AG04450 (cell line): ENCODE data around the gene SP1. TPM values are rescaled to one million over a fixed set of nuclear protein-coding genes. Genes with fewer than 3 reads are reported as not detected.

Source experiments
- CTCF ChIA-PET: fragments of 300-600, 350-600 bp; formaldehyde crosslinking; extraction: SDS; loops from one replicate; lab custom pipeline; 2022; ENCODE audit warnings: antibody characterized with exemption, inconsistent platforms; lab: Charles Lee
- POLR2A ChIA-PET: fragments of 350-600 bp; formaldehyde crosslinking; extraction: SDS; loops from one replicate; lab custom pipeline; 2021; ENCODE audit warnings: antibody characterized with exemption, inconsistent platforms; lab: Yijun Ruan, JAX
- DNase-seq: peaks from one replicate; pipeline ENCODE4 v3.0.0-alpha.2; 2011; ENCODE audit warnings: low read depth, low spot score
- H3K27ac ChIP-seq: one replicate; pipeline ENCODE4 v1.5.1; 2012; ENCODE audit warnings: low read depth, low read length, control low read depth
- H3K27me3 ChIP-seq: one replicate; pipeline ENCODE4 v1.6.0; 2012; ENCODE audit warnings: low read length; ENCODE audit not compliant: control insufficient read depth, insufficient read depth
- H3K4me3 ChIP-seq: 2 replicates; pipeline ENCODE4 v1.5.1; 2011; ENCODE audit warnings: mild to moderate bottlenecking, low read depth, low read length, control low read depth
- H3K9me3 ChIP-seq: 2 replicates; pipeline ENCODE4 v1.5.1; 2012; ENCODE audit warnings: low read length; ENCODE audit not compliant: control insufficient read depth, insufficient read depth
- CTCF ChIP-seq: IDR thresholded peaks from 2 replicates; pipeline ENCODE4 v1.5.1; 2011; ENCODE audit warnings: low read depth, low read length, control low read depth, inconsistent platforms
- polyA plus RNA-seq: library from polyadenylated mRNA; depleted of rRNA; stranded (reverse); fragments of >200 nt; gene quantifications from 2 replicates; pipeline ENCODE4 v1.2.3, GENCODE V29; 2011

The SP1 gene
- polyA plus RNA-seq, 1 experiment = 45.9 TPM

- no peaks in the 10 kb centered on the region for H3K9me3 ChIP-seq
- peaks cover 4% of the 10 kb centered on the region for H3K27me3 ChIP-seq
- H3K27ac ChIP-seq = peak overlapping the region; percentile 11
- DNase-seq = no peak
- ChIA-PET POLR2A (interaction anchor here (0.6 to 2.2 kb wide), 21 partner anchors 11 to 846 kb away, joined by 3 to 25 read pairs (median 4); partner anchors contain the start of genes AAAS, PFDN5, SP1 and TARBP2), CTCF (interaction anchor here (0.6 to 4.2 kb wide), 46 partner anchors 9 to 440 kb away, joined by 3 to 84 read pairs (median 5); partner anchors contain the start of genes AAAS, CSAD, MYG1 and PRR13)
- no peak for TF ChIP-seq CTCF
- peak overlapping the region; percentile 76 for H3K4me3 ChIP-seq
Observed at GRCh38 chr12:53345486-53346188, 34.3 kb upstream of the SP1 start.

GRCh38 chr12:53346491-53346890, 33.5 kb upstream of the SP1 start:
- CTCF ChIA-PET = interaction anchor here (0.5 to 4.2 kb wide), 7 partner anchors 21 to 135 kb away, joined by 3 to 84 read pairs (median 30); partner anchors contain the start of gene AAAS
- no peaks in the 10 kb centered on the region for H3K27me3 ChIP-seq
- H3K4me3 ChIP-seq = no peak overlapping the region
- no peak for TF ChIP-seq CTCF
- no peaks in the 10 kb centered on the region for H3K9me3 ChIP-seq
- POLR2A ChIA-PET = interaction anchor here (2.2 kb wide), 1 partner anchor 25 kb away, joined by 25 read pairs; the partner anchor contains the start of gene AAAS
- H3K27ac ChIP-seq = no peak overlapping the region
- DNase-seq = no peak

DNA sequence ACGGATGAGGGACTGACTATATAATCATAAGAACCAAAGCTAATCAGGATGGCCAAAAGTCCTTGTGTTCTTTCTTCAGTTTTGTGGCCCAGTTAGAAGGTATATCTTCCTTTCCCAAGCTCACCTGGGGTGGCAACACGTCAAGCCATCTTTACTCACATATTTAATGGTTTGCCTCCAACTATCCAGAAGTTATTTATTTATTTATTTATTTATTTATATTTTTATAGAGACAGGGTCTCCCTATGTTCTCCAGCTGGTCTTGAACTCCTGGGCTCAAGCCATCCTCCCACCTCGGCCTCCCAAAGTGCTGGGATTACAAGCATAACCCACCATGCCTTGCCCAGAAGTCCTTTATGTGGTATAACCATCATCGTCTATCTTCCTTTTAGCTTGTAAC, 32.1 kb upstream of the SP1 start:
- no peak overlapping the region for H3K4me3 ChIP-seq
- no peak for TF ChIP-seq CTCF
- POLR2A ChIA-PET = interaction anchor here (0.6 to 0.8 kb wide), 3 partner anchors 27 to 161 kb away, joined by 3 to 9 read pairs (median 3); partner anchors contain the start of genes AAAS and TARBP2
- no peaks in the 10 kb centered on the region for H3K9me3 ChIP-seq
- CTCF ChIA-PET = interaction anchor here (0.9 to 4.1 kb wide), 3 partner anchors 14 to 74 kb away, joined by 3 to 22 read pairs (median 8); partner anchors contain the start of gene AAAS
- H3K27ac ChIP-seq = no peak overlapping the region
- DNase-seq = no peak
- no peaks in the 10 kb centered on the region for H3K27me3 ChIP-seq

GRCh38 chr12:53352331-53353256, 27.4 kb upstream of the SP1 start:
- CTCF ChIA-PET = interaction anchor here (0.6 to 6.1 kb wide), 60 partner anchors 9 to 393 kb away, joined by 3 to 325 read pairs (median 4); partner anchors contain the start of genes AAAS, AMHR2, NPFF and PRR13

More at GRCh38 chr12:53352331-53353256, 27.4 kb upstream of the SP1 start:
- Histone ChIP-seq H3K4me3 (no peak overlapping the region), H3K9me3 (no peaks in the 10 kb centered on the region), H3K27me3 (no peaks in the 10 kb centered on the region), H3K27ac (no peak overlapping the region)
- POLR2A ChIA-PET = interaction anchor here (1.1 to 1.6 kb wide), 2 partner anchors 27 to 68 kb away, joined by 5 to 7 read pairs; no protein-coding TSS in a partner anchor
- peak; percentile 68 for DNase-seq
- TF ChIP-seq CTCF = peak; percentile 88
